PFSK-1 (cell line): Measurements from ENCODE around the gene NDUFA13.

ENCODE experiments used
- SIN3A ChIP-seq: IDR thresholded peaks from 2 replicates; pipeline ENCODE4 v1.6.1; 2012; ENCODE audit warnings: mild to moderate bottlenecking, low read length, moderate library complexity, borderline replicate concordance; ENCODE audit not compliant: insufficient read depth
- TAF1 ChIP-seq: IDR thresholded peaks from 2 replicates; pipeline ENCODE4 v1.6.1; 2012; ENCODE audit warnings: low read length, control low read depth, borderline replicate concordance; ENCODE audit not compliant: insufficient read depth
- TF ChIP-seq, protein P1 (sequence below), 2 experiments: IDR thresholded peaks; 2 replicates each; pipeline versions ENCODE4 v1.6.1 to v1.8.0; 2011 to 2012; ENCODE audit warnings: low read depth in 2 of 2, low read length in 2 of 2, control low read depth in 1 of 2, inconsistent platforms in 1 of 2, mild to moderate bottlenecking in 1 of 2, moderate library complexity in 1 of 2; ENCODE audit not compliant: insufficient read depth in 1 of 2

DNA sequence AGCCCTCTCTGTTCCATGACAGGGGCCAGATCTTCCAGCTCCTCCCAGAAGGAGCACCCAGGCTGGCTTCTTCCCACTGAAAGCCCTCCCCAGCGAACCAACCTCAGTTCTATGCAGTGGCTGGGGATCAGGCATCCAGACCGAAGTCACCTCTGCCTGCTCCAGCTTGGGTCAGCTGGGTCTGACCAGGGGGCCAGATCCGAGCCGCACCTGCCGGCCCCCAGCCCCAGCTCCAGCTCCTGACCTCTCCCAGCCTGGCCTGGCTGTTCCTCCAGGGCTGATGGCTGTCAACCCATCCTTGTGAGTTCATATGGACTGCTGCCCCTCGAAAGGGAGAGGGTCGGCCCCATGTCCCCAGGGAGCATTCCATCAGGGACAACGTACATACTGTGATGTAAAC lies 8.7 kb upstream of the NDUFA13 start:
- TF ChIP-seq SIN3A = no peak
- TF ChIP-seq TAF1 = no peak
- TF ChIP-seq, protein P1, sequence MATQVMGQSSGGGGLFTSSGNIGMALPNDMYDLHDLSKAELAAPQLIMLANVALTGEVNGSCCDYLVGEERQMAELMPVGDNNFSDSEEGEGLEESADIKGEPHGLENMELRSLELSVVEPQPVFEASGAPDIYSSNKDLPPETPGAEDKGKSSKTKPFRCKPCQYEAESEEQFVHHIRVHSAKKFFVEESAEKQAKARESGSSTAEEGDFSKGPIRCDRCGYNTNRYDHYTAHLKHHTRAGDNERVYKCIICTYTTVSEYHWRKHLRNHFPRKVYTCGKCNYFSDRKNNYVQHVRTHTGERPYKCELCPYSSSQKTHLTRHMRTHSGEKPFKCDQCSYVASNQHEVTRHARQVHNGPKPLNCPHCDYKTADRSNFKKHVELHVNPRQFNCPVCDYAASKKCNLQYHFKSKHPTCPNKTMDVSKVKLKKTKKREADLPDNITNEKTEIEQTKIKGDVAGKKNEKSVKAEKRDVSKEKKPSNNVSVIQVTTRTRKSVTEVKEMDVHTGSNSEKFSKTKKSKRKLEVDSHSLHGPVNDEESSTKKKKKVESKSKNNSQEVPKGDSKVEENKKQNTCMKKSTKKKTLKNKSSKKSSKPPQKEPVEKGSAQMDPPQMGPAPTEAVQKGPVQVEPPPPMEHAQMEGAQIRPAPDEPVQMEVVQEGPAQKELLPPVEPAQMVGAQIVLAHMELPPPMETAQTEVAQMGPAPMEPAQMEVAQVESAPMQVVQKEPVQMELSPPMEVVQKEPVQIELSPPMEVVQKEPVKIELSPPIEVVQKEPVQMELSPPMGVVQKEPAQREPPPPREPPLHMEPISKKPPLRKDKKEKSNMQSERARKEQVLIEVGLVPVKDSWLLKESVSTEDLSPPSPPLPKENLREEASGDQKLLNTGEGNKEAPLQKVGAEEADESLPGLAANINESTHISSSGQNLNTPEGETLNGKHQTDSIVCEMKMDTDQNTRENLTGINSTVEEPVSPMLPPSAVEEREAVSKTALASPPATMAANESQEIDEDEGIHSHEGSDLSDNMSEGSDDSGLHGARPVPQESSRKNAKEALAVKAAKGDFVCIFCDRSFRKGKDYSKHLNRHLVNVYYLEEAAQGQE (IDR thresholded peaks at IDR 0.05; ENCODE audit: insufficient read depth in 1 of 2, low read depth in 2 of 2, low read length in 2 of 2) = no peak
